Stimulated activated naive B cell treated with anti-CD40 and anti-IgM and Interleukin-4, amounts not matched to agents 10 μg/mL and 1 μg/mL and 100 μg/mL, for 72 hours (primary cell): Measurements from ENCODE around the gene SLC22A23.

ENCODE experiments used
- ATAC-seq, 2 donors: fragments of 150-1000 bp; cut with Tn5 transposase; replicated peaks; 2 replicates each; pipeline ENCODE4 v1.10.0; 2021; ENCODE audit warnings: moderate library complexity in 1 of 2
- DNase-seq: peaks from one replicate; pipeline ENCODE4 v3.0.0; 2021
- H3K27ac Mint-ChIP-seq: one replicate; pipeline ENCODE4 v1.8.0; 2022; ENCODE audit warnings: mild to moderate bottlenecking, mixed read lengths
- H3K27me3 Mint-ChIP-seq, 2 donors: one replicate each; pipeline ENCODE4 v1.8.0; 2022; ENCODE audit warnings: mixed read lengths in 2 of 2
- H3K36me3 Mint-ChIP-seq, 2 donors: one replicate each; pipeline ENCODE4 v1.8.0; 2022; ENCODE audit warnings: mixed read lengths in 2 of 2, mild to moderate bottlenecking in 1 of 2
- H3K4me1 Mint-ChIP-seq, 2 donors: one replicate each; pipeline ENCODE4 v1.8.0; 2022; ENCODE audit warnings: mixed read lengths in 2 of 2, mild to moderate bottlenecking in 1 of 2
- H3K4me3 Mint-ChIP-seq, 2 donors: one replicate each; pipeline ENCODE4 v1.8.0; 2022; ENCODE audit warnings: mild to moderate bottlenecking in 2 of 2, mixed read lengths in 2 of 2, moderate library complexity in 1 of 2
- H3K9me3 Mint-ChIP-seq, 2 donors: one replicate each; pipeline ENCODE4 v1.8.0; 2022; ENCODE audit warnings: mixed read lengths in 2 of 2, mild to moderate bottlenecking in 1 of 2

Gene SLC22A23

GRCh38 chr6:3356056-3356823, 100.6 kb downstream of the SLC22A23 start:
- ATAC-seq (peak; percentile 98 to 99), DNase-seq (peak; percentile 79)
- H3K27me3 Mint-ChIP-seq, result no peaks in the 10 kb centered on the region
- peak overlapping the region; percentile 93 for H3K27ac Mint-ChIP-seq
- H3K36me3 Mint-ChIP-seq, result no peaks in the 10 kb centered on the region
- peaks cover 20 to 33% of the 10 kb centered on the region in 2 donors for H3K4me1 Mint-ChIP-seq
- peak overlapping the region; percentile 87 to 88 for H3K4me3 Mint-ChIP-seq
- no peaks in the 10 kb centered on the region for H3K9me3 Mint-ChIP-seq

GRCh38 chr6:3355358-3356055, 101.3 kb downstream of the SLC22A23 start:
- Mint-ChIP-seq H3K27ac (peak overlapping the region; percentile 89), H3K9me3 (no peaks in the 10 kb centered on the region), H3K4me1 (peaks cover 20 to 33% of the 10 kb centered on the region in 2 donors), H3K4me3 (peak overlapping the region; percentile 87 to 88), H3K27me3 (no peaks in the 10 kb centered on the region), H3K36me3 (no peaks in the 10 kb centered on the region)
- ATAC-seq (no peak), DNase-seq (no peak)

- ATAC-seq, result no peak
- peak overlapping the region; percentile 1 for H3K27ac Mint-ChIP-seq
- H3K4me3 Mint-ChIP-seq, result no peak overlapping the region
- no peaks in the 10 kb centered on the region for H3K27me3 Mint-ChIP-seq
- no peaks in the 10 kb centered on the region for H3K9me3 Mint-ChIP-seq
- peaks cover 20 to 33% of the 10 kb centered on the region in 2 donors for H3K4me1 Mint-ChIP-seq
- DNase-seq, result no peak
- H3K36me3 Mint-ChIP-seq, result no peaks in the 10 kb centered on the region
Observed at GRCh38 chr6:3355011-3355357, 101.9 kb downstream of the SLC22A23 start.

- H3K27me3 Mint-ChIP-seq, result peaks cover 6 to 8% of the 10 kb centered on the region in 2 donors
- H3K27ac Mint-ChIP-seq, result no peak overlapping the region
- ATAC-seq (no peak), DNase-seq (no peak)
- no peaks in the 10 kb centered on the region for H3K36me3 Mint-ChIP-seq
- H3K4me1 Mint-ChIP-seq, result peaks cover 23 to 39% of the 10 kb centered on the region in 2 donors
- H3K4me3 Mint-ChIP-seq, result no peak overlapping the region
- H3K9me3 Mint-ChIP-seq, result no peaks in the 10 kb centered on the region
Observed at GRCh38 chr6:3353939-3354338, 102.9 kb downstream of the SLC22A23 start.

- Mint-ChIP-seq H3K9me3 (no peaks in the 10 kb centered on the region), H3K36me3 (no peaks in the 10 kb centered on the region), H3K4me1 (peaks cover 23 to 39% of the 10 kb centered on the region in 2 donors), H3K27me3 (peaks cover 10 to 13% of the 10 kb centered on the region in 2 donors), H3K27ac (no peak overlapping the region), H3K4me3 (no peak overlapping the region)
- no peak for DNase-seq
- no peak for ATAC-seq
Observed at GRCh38 chr6:3353213-3353903, 103.5 kb downstream of the SLC22A23 start.

GRCh38 chr6:3352678-3353077, 104.2 kb downstream of the SLC22A23 start:
- ATAC-seq, result no peak
- Mint-ChIP-seq H3K9me3 (no peaks in the 10 kb centered on the region), H3K27ac (no peak overlapping the region), H3K4me1 (peaks cover 23 to 39% of the 10 kb centered on the region in 2 donors), H3K36me3 (no peaks in the 10 kb centered on the region), H3K27me3 (peaks cover 11 to 15% of the 10 kb centered on the region in 2 donors), H3K4me3 (no peak overlapping the region)
- no peak for DNase-seq

GRCh38 chr6:3351829-3352524, 104.9 kb downstream of the SLC22A23 start:
- no peaks in the 10 kb centered on the region for H3K36me3 Mint-ChIP-seq
- H3K4me3 Mint-ChIP-seq, result no peak overlapping the region
- peaks cover 23 to 39% of the 10 kb centered on the region in 2 donors for H3K4me1 Mint-ChIP-seq
- H3K27me3 Mint-ChIP-seq, result peaks cover 15 to 16% of the 10 kb centered on the region in 2 donors
- no peak overlapping the region for H3K27ac Mint-ChIP-seq
- ATAC-seq (no peak), DNase-seq (no peak)
- no peaks in the 10 kb centered on the region for H3K9me3 Mint-ChIP-seq

GRCh38 chr6:3351105-3351676, 105.7 kb downstream of the SLC22A23 start:
- DNase-seq, result no peak
- Mint-ChIP-seq H3K36me3 (no peaks in the 10 kb centered on the region), H3K27ac (no peak overlapping the region), H3K4me3 (no peak overlapping the region), H3K9me3 (no peaks in the 10 kb centered on the region), H3K27me3 (peaks cover 15 to 17% of the 10 kb centered on the region in 2 donors), H3K4me1 (peaks cover 20 to 37% of the 10 kb centered on the region in 2 donors)
- no peak for ATAC-seq

GRCh38 chr6:3350252-3350796, 106.5 kb downstream of the SLC22A23 start:
- no peaks in the 10 kb centered on the region for H3K36me3 Mint-ChIP-seq
- DNase-seq (no peak), ATAC-seq (no peak)
- no peak overlapping the region for H3K27ac Mint-ChIP-seq
- H3K4me1 Mint-ChIP-seq, result peaks cover 21 to 34% of the 10 kb centered on the region in 2 donors
- peaks cover 15 to 17% of the 10 kb centered on the region in 2 donors for H3K27me3 Mint-ChIP-seq
- no peak overlapping the region for H3K4me3 Mint-ChIP-seq
- H3K9me3 Mint-ChIP-seq, result no peaks in the 10 kb centered on the region

GRCh38 chr6:3349388-3350251, 107.2 kb downstream of the SLC22A23 start:
- H3K27me3 Mint-ChIP-seq, result peaks cover 15 to 17% of the 10 kb centered on the region in 2 donors
- H3K27ac Mint-ChIP-seq, result no peak overlapping the region
- peaks cover 21 to 31% of the 10 kb centered on the region in 2 donors for H3K4me1 Mint-ChIP-seq
- DNase-seq (no peak), ATAC-seq (no peak)
- no peaks in the 10 kb centered on the region for H3K36me3 Mint-ChIP-seq
- H3K4me3 Mint-ChIP-seq, result no peak overlapping the region
- H3K9me3 Mint-ChIP-seq, result no peaks in the 10 kb centered on the region

- DNase-seq, result no peak
- Mint-ChIP-seq H3K36me3 (no peaks in the 10 kb centered on the region), H3K27me3 (peaks cover 15 to 17% of the 10 kb centered on the region in 2 donors), H3K9me3 (no peaks in the 10 kb centered on the region), H3K4me1 (peaks cover 21 to 30% of the 10 kb centered on the region in 2 donors), H3K4me3 (no peak overlapping the region), H3K27ac (no peak overlapping the region)
- no peak for ATAC-seq
Observed at GRCh38 chr6:3348821-3349220, 108.0 kb downstream of the SLC22A23 start.

- no peak for DNase-seq
- Mint-ChIP-seq H3K27me3 (peaks cover 15 to 17% of the 10 kb centered on the region in 2 donors), H3K9me3 (no peaks in the 10 kb centered on the region), H3K4me3 (no peak overlapping the region), H3K36me3 (no peaks in the 10 kb centered on the region), H3K4me1 (peaks cover 14 to 23% of the 10 kb centered on the region in 2 donors), H3K27ac (no peak overlapping the region)
- no peak for ATAC-seq
Observed at GRCh38 chr6:3347826-3348225, 109.0 kb downstream of the SLC22A23 start.

- H3K4me3 Mint-ChIP-seq, result no peak overlapping the region
- peaks cover 15 to 17% of the 10 kb centered on the region in 2 donors for H3K27me3 Mint-ChIP-seq
- H3K27ac Mint-ChIP-seq, result no peak overlapping the region
- ATAC-seq, result no peak
- no peak for DNase-seq
- no peaks in the 10 kb centered on the region for H3K36me3 Mint-ChIP-seq
- H3K4me1 Mint-ChIP-seq, result peaks cover 14 to 21% of the 10 kb centered on the region in 2 donors
- no peaks in the 10 kb centered on the region for H3K9me3 Mint-ChIP-seq
Observed at GRCh38 chr6:3347247-3347646, 109.6 kb downstream of the SLC22A23 start.
